C4-2B (cell line): Measurements from ENCODE around the gene CCL18.
"Not testable (repeated sequence)": the region's sequence is repeated elsewhere in the genome, so short reads cannot be mapped to it uniquely, and the experiment has no call there.

Source experiments
- H3K27ac ChIP-seq: fragments of 450-650 bp; 2 replicates; pipeline ENCODE4 v1.5.1; 2017
- ZFX ChIP-seq: fragments of 450-650 bp; IDR thresholded peaks from 2 replicates; pipeline ENCODE4 v1.6.1; 2017
- TF ChIP-seq, protein P1 (sequence below): fragments of 450-650 bp; conservative IDR thresholded peaks from 2 replicates; pipeline ENCODE4 v1.5.1; 2017; ENCODE audit warnings: mild to moderate bottlenecking

CCL18 gene

DNA sequence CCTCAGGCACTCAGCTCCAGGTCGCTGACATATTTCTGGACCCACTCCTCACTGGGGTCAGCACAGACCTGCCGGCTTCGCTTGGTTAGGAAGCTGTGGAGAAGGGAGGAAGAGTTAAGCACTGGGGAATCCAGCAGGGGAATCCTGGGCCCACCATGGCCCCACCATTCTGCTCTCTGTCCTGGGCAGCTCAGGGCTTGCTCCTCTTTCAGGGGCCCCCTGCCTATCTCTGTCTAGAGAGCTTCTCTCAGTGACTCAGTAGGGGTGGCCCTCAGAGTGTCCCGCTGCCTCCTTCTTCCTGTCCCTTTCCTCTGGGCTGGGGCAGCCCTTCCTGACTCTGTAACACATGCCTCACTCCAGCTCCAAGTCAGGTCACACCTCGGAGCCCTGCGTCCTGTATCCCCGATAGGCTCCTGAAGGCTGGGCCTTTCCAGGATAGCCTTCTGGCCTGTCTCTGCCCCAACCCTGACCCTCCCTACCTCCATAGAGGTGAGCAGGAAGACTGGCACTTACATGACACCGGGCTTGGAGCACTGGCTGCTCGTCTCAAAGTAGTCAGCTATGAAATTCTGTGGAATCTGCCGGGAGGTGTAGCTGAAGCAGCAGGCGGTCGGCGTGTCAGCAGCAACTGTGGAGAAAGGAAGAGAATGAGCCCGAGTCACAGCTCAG, 24.7 kb downstream of the CCL18 start:
- TF ChIP-seq ZFX = no peak
- TF ChIP-seq, protein P1, sequence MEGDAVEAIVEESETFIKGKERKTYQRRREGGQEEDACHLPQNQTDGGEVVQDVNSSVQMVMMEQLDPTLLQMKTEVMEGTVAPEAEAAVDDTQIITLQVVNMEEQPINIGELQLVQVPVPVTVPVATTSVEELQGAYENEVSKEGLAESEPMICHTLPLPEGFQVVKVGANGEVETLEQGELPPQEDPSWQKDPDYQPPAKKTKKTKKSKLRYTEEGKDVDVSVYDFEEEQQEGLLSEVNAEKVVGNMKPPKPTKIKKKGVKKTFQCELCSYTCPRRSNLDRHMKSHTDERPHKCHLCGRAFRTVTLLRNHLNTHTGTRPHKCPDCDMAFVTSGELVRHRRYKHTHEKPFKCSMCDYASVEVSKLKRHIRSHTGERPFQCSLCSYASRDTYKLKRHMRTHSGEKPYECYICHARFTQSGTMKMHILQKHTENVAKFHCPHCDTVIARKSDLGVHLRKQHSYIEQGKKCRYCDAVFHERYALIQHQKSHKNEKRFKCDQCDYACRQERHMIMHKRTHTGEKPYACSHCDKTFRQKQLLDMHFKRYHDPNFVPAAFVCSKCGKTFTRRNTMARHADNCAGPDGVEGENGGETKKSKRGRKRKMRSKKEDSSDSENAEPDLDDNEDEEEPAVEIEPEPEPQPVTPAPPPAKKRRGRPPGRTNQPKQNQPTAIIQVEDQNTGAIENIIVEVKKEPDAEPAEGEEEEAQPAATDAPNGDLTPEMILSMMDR = no peak
- no peak overlapping the region for H3K27ac ChIP-seq

DNA sequence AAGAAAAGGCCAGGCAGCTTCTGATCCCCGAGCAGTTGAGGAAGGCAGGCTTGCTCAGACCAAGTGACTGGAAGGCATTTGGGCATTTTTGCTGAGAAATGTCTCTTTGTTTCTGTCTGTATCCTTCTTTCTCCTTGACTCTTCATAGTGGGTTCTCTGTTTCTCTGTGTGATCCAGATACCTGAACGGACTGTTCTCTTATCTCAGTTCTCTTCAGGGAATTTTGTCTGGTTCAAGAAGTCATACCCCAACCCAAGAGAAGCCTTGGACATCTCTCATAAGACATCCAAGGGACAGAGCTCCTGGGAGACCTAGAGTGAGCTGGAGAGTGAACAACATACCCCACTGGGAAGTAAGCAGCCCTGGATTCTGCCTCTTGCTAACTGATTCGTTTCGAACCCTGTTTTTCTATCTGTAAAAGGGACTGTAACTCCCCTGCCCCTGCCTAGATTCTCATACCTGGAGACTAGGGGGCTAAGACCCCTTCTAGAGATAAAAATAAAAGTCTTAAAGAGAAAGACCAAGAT, 25.3 kb downstream of the CCL18 start:
- TF ChIP-seq, protein P1 = no peak
- no peak for TF ChIP-seq ZFX
- no peak overlapping the region for H3K27ac ChIP-seq

DNA sequence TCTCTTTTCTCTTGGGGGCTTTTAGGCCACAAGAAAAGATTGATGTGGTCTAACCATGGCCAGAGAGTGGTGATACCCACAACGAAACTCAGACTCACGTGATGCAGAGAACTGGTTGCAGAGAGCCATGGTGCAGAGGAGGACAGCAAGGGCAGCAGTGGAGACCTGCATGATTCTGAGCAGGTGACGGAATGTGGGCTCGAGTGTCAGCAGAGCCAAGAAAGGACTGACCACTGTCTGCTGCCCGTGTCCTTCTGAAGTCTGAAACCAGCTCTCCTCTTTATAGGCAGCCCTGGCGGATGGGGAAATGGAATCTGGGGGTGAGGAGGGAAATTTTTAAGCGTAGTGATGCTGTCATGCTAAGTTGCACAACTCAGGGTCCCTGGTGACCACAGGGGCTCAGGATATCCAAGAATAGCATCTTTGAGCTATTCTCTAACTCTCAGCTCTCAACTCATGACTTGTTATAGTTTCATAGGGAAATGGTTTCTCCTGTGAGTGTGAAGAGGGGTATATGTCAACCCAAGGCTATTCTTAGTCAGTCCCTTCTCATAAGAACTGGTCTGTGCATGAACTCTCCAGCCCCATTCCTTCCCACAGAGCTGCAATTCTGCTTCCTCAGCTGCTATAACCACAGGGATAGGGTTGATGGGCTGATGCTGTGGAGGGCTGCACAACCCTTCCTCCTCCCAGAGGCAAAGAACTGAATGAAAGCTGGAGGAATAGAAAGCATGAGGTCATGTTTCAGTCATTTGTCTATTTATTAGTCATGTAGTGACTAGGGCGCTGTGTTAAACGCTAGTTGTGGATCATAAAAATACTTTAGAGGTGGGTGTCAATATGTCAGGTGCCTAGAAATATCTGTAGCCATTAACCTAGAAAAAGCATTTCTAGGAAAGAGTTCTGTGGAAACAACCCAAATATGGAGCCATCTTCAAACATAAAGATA, 26.1 kb downstream of the CCL18 start, which contains the start of gene CCL3:
Gene CCL3 (minus strand): TSS at position 256 of the 949 bp plus-strand sequence. CDS start 85 bp downstream, at position 171.
- H3K27ac ChIP-seq = no peak within 1 kb of the TSS

DNA sequence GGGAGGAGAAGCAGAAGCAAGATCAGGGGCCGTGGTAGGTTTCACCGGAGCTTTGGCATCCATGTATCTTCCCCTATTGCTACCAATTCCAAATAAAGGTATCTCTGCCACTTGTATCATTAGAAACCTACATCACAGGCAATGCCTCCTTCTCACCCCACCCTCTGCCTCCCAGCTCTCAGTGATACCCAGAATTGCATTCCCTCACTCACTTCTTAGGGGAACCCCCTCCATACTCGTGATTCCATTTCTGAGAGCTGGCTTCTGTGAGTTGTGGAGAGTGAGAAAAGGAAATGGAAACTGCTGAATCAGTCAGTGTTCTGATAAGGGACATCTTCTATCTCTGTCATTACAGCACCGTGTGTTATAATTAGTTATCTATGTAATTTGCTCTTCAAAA, 28.2 kb downstream of the CCL18 start:
- no peak overlapping the region for H3K27ac ChIP-seq
- TF ChIP-seq ZFX = no peak
- TF ChIP-seq, protein P1 = no peak

More for the DNA sequence above, 26.1 kb downstream of the CCL18 start, which contains the start of gene CCL3:
- no peak for TF ChIP-seq ZFX
- TF ChIP-seq, protein P1 = no peak

DNA sequence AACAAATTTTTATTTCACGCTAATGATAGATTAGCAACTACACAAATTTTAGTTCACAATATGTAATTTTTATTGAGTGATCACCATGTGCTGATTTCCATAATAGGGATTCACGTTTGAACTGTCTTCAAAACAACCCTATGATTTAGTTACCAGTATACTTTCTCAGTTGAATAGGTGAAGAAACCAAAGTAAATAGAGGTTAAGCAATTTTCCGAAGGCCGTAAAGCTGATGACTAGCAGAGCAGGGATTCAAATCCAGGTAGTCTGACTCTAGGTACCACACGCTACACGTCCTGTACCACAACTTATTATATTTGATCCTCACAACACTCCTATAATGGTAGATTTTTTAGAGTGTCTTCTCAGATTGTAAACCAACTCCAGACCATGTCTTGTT, 28.6 kb downstream of the CCL18 start:
- H3K27ac ChIP-seq = not testable (repeated sequence)

DNA sequence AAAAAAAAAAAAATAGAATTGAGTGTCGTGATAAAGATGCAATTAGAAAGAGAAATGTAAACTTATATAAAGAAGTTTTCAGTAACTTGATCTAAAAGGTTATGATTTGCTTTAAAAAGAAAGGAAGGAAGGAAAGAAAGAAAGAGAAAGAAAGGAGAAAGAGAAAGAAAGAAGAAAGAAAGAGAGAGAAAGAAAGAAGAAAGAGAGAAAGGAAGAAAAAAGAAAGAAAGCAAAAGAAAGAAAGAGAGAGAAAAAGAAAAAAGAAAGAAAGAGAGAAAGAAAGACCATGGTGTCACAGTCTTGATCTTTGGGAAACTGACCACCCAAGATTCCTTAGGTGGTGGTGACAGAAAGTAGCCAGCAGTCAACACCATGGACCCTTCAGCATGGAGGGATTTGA, 30.2 kb downstream of the CCL18 start:
- no peak overlapping the region for H3K27ac ChIP-seq
- no peak for TF ChIP-seq ZFX
- TF ChIP-seq, protein P1 = no peak

DNA sequence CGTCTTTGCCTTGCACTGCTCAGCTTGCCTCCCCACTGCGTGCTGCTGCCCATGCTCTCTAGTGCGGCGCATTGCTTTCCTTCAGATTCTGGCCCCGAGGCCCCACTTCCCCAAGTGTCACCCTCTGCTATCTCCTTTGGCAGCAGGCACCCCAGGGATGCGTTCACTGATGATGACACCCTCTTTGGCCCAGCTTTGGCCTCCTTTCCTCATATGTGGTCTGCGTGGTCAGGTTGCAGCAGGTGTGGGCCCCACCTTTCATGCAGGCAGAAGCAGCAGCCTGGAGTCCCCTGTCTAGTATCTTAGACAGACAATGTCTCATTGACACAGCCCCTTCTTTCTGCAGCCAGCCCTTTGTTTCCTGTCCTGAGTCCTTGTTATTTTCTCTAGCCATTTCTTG, 30.7 kb downstream of the CCL18 start:
- TF ChIP-seq, protein P1 = no peak
- no peak for TF ChIP-seq ZFX

More for the DNA sequence above, 30.7 kb downstream of the CCL18 start:
- H3K27ac ChIP-seq = no peak overlapping the region
